CD14-positive monocyte (primary cell): ENCODE data around the gene KDM4C. TPM values are rescaled to one million over a fixed set of nuclear protein-coding genes. Genes with fewer than 3 reads are reported as not detected.
"Not testable (repeated sequence)": the region's sequence is repeated elsewhere in the genome, so short reads cannot be mapped to it uniquely, and the experiment has no call there.

Source experiments
- DNase-seq, 3 donors: peaks; one replicate each; pipeline ENCODE4 v3.0.0-alpha.2; 2011 to 2022
- H2AFZ ChIP-seq: 2 replicates; pipeline ENCODE4 v1.6.0; 2012; ENCODE audit warnings: mild to moderate bottlenecking, low read depth, low read length, inconsistent platforms; ENCODE audit not compliant: insufficient read depth, poor library complexity, severe bottlenecking
- H3K27ac ChIP-seq, 2 donors: 1 replicate in 1 of 2; 2 replicates in 1 of 2; pipeline ENCODE4 v1.5.1; 2012 to 2013; ENCODE audit warnings: low read length in 2 of 2, control low read depth in 1 of 2, inconsistent platforms in 1 of 2, low read depth in 1 of 2, mild to moderate bottlenecking in 1 of 2
- H3K27me3 ChIP-seq, 2 donors: one replicate each; pipeline versions ENCODE4 v1.6.0 to v1.6.1; 2011 to 2013; ENCODE audit warnings: low read length in 2 of 2; ENCODE audit not compliant: control insufficient read depth in 2 of 2, insufficient read depth in 2 of 2
- H3K36me3 ChIP-seq, 2 donors: replicated peaks in 1 of 2; 1 replicate in 1 of 2; 2 replicates in 1 of 2; pipeline versions ENCODE4 v1.5.1 to v1.6.1; 2012 to 2013; ENCODE audit warnings: low read length in 2 of 2, control low read depth in 1 of 2, inconsistent platforms in 1 of 2, mild to moderate bottlenecking in 1 of 2; ENCODE audit not compliant: insufficient read depth in 2 of 2, control insufficient read depth in 1 of 2
- H3K4me1 ChIP-seq, 2 donors: 1 replicate in 1 of 2; 2 replicates in 1 of 2; pipeline versions ENCODE4 v1.5.1 to v1.6.1; 2012 to 2013; ENCODE audit warnings: low read length in 2 of 2, control low read depth in 1 of 2, inconsistent platforms in 1 of 2, mild to moderate bottlenecking in 1 of 2, moderate library complexity in 1 of 2; ENCODE audit not compliant: insufficient read depth in 2 of 2, control insufficient read depth in 1 of 2
- H3K4me2 ChIP-seq: replicated peaks from 2 replicates; pipeline ENCODE3; 2012; ENCODE audit warnings: low read length, moderate library complexity, mild to moderate bottlenecking; ENCODE audit not compliant: poor library complexity, severe bottlenecking; ENCODE audit errors: extremely low read depth
- H3K4me3 ChIP-seq, 3 experiments: fragments of 200-600 bp in 1 of 3; sonication (generic) in 1 of 3; replicated peaks in 1 of 3; 1 replicate in 2 of 3; 2 replicates in 1 of 3; pipeline ENCODE4 v1.5.1; 2011 to 2013; ENCODE audit warnings: low read length in 3 of 3, mild to moderate bottlenecking in 3 of 3, control low read depth in 2 of 3, low read depth in 2 of 3, inconsistent platforms in 1 of 3, moderate library complexity in 1 of 3
- H3K79me2 ChIP-seq: 2 replicates; pipeline ENCODE4 v1.6.0; 2012; ENCODE audit warnings: mild to moderate bottlenecking, control low read depth, inconsistent platforms, low read length, moderate library complexity; ENCODE audit not compliant: insufficient read depth
- H3K9ac ChIP-seq: 2 replicates; pipeline ENCODE4 v1.6.0; 2017; ENCODE audit warnings: low read length, mild to moderate bottlenecking; ENCODE audit not compliant: insufficient read depth, poor library complexity, severe bottlenecking
- H3K9me3 ChIP-seq, 2 donors: replicated peaks in 1 of 2; 1 replicate in 1 of 2; 2 replicates in 1 of 2; pipeline versions ENCODE4 v1.5.1 to v1.6.1; 2012 to 2013; ENCODE audit warnings: low read length in 2 of 2, control low read depth in 1 of 2; ENCODE audit not compliant: control insufficient read depth in 1 of 2, insufficient read depth in 1 of 2
- H4K20me1 ChIP-seq: 2 replicates; pipeline ENCODE4 v1.6.0; 2012; ENCODE audit warnings: mild to moderate bottlenecking, low read length, control low read depth, moderate library complexity; ENCODE audit not compliant: insufficient read depth
- H3K27ac Mint-ChIP-seq, 7 donors: one replicate each; pipeline ENCODE4 v1.8.0; 2020; ENCODE audit warnings: mild to moderate bottlenecking in 7 of 7, mixed read lengths in 7 of 7, moderate library complexity in 6 of 7, inconsistent platforms in 2 of 7
- H3K27me3 Mint-ChIP-seq, 3 donors: one replicate each; pipeline ENCODE4 v1.8.0; 2021 to 2022; ENCODE audit warnings: low read depth in 3 of 3, mild to moderate bottlenecking in 3 of 3, mixed read lengths in 3 of 3, moderate library complexity in 3 of 3, inconsistent platforms in 1 of 3
- H3K36me3 Mint-ChIP-seq, 2 donors: one replicate each; pipeline ENCODE4 v1.8.0; 2020; ENCODE audit warnings: mixed read lengths in 2 of 2, inconsistent platforms in 1 of 2, mild to moderate bottlenecking in 1 of 2
- H3K4me1 Mint-ChIP-seq: one replicate; pipeline ENCODE4 v1.8.0; 2020; ENCODE audit warnings: mild to moderate bottlenecking, mixed read lengths
- H3K4me3 Mint-ChIP-seq, 2 donors: one replicate each; pipeline ENCODE4 v1.8.0; 2020; ENCODE audit warnings: mild to moderate bottlenecking in 2 of 2, mixed read lengths in 2 of 2, moderate library complexity in 1 of 2
- H3K9me3 Mint-ChIP-seq, 7 donors: one replicate each; pipeline ENCODE4 v1.8.0; 2020 to 2022; ENCODE audit warnings: mixed read lengths in 7 of 7, mild to moderate bottlenecking in 6 of 7, moderate library complexity in 6 of 7, inconsistent platforms in 2 of 7
- CTCF ChIP-seq: fragments of 200-600 bp; IDR thresholded peaks from one replicate; pipeline ENCODE4 v1.8.0; 2022; ENCODE audit warnings: antibody characterized with exemption, mild to moderate bottlenecking
- WGBS: methylation state at CpG from one replicate; pipeline ENCODE4 v1.1.5; 2013; ENCODE audit warnings: missing lambda C conversion rate; ENCODE audit not compliant: insufficient coverage; 5-methylcytosine and 5-hydroxymethylcytosine counted together
- intact Hi-C, 2 donors: fragments of 100-400 bp; cut with micrococcal nuclease; formaldehyde crosslinking; loops; one replicate each; pipeline versions ENCODE4 v1.15.0 to v1.15.1; 2023
- polyA plus RNA-seq, 3 donors: library from polyadenylated mRNA; depleted of rRNA in 1 of 3; unstranded in 2 of 3; stranded (reverse) in 1 of 3; fragments of 300-500 nt in 2 of 3; fragments of >200 nt in 1 of 3; fragmentation: Illumina TruSeq in 2 of 3; gene quantifications; 1 replicate in 2 of 3; 2 replicates in 1 of 3; pipeline ENCODE4 v1.2.3, GENCODE V29; 2012 to 2021

Gene KDM4C
- polyA plus RNA-seq, 3 donors = 15.2 to 36.2 (median 17.1) TPM

GRCh38 chr9:6946583-6947166 lies 188.9 kb downstream of the KDM4C start:
- Histone ChIP-seq H3K4me3 (no peak overlapping the region), H3K27me3 (no peaks in the 10 kb centered on the region), H2AFZ (no peak overlapping the region), H3K9ac (no peak overlapping the region), H3K9me3 (peaks cover 0 to 4% of the 10 kb centered on the region in 2 donors), H3K4me1 (peaks cover 0 to 5% of the 10 kb centered on the region in 2 donors), H3K27ac (no peak overlapping the region), H4K20me1 (peaks cover 16% of the 10 kb centered on the region), H3K4me2 (no peak overlapping the region), H3K36me3 (peaks cover 0 to 5% of the 10 kb centered on the region in 2 donors), H3K79me2 (no peaks in the 10 kb centered on the region)
- DNase-seq = no peak
- peaks cover 32% of the 10 kb centered on the region for H3K4me1 Mint-ChIP-seq
- H3K27me3 Mint-ChIP-seq = no peaks in the 10 kb centered on the region
- intact Hi-C loops = no loop called here
- WGBS = no CpG with 5 or more reads among the region's 3 CpGs
- H3K27ac Mint-ChIP-seq = no peak overlapping the region
- H3K9me3 Mint-ChIP-seq = peaks cover 0 to 11% (median 3%) of the 10 kb centered on the region in 7 donors
- TF ChIP-seq CTCF = no peak
- H3K4me3 Mint-ChIP-seq = no peak overlapping the region
- peaks cover 19 to 33% of the 10 kb centered on the region in 2 donors for H3K36me3 Mint-ChIP-seq

DNA sequence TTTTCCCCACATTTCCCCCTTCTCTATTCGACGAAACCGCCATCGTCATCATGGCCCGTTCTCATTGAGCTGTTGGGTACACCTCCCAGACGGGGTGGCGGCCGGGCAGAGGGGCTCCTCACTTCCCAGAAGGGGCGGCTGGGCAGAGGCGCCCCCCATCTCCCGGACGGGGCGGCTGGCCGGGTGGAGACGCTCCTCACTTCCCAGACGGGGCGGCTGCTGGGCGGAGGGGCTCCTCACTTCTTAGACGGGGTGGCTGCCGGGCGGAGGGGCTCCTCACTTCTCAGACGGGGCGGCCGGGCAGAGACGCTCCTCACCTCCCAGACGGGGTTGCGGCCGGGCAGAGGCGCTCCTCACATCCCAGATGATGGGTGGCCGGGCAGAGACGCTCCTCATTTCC lies 191.1 kb downstream of the KDM4C start:
- H2AFZ ChIP-seq, H3K4me1 Mint-ChIP-seq, H3K27me3 ChIP-seq, H3K27me3 Mint-ChIP-seq, H3K27ac ChIP-seq, H3K9ac ChIP-seq, H3K4me3 ChIP-seq, H3K9me3 ChIP-seq, H3K4me3 Mint-ChIP-seq, intact Hi-C loops, H3K79me2 ChIP-seq, DNase-seq, H3K27ac Mint-ChIP-seq, H3K4me2 ChIP-seq, H3K36me3 ChIP-seq, H3K4me1 ChIP-seq: not testable (repeated sequence)
- H4K20me1 ChIP-seq = peaks cover 19% of the 10 kb centered on the region
- Mint-ChIP-seq H3K36me3 (peaks cover 14 to 23% of the 10 kb centered on the region in 2 donors), H3K9me3 (peaks cover 0 to 11% (median 3%) of the 10 kb centered on the region in 7 donors)
- WGBS = over 99% methylated on average over 25 of the region's 31 CpGs
